ENCODE results near the gene SLC13A2.

DNA sequence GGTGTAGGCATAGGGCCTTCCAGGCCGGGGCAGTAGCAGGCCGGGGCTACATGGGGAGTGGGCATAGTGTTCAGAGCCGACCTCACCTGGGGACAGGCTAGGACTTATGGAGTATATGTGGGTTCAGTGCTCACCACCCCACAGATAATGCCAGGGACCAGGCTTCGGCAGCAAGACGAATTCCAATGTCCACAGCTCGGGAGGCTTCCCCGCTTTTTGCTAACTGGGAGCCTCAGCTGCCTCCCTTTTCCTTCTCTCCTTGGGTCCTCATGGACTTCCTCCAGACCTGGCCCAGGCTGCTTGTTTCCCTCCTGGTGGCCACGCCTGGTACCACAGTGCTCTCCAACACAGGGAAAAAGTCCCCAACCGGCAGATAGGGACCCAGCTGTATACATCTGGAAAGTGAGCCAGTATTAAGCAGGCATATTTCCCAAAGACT, 47.3 kb upstream of the SLC13A2 start:
- TF ChIP-seq POLR2A (IDR thresholded peaks at IDR 0.05; ENCODE audit: low read length) (no peak), GATA1 (IDR thresholded peaks at IDR 0.05; ENCODE audit: low read depth, low read length) (no peak)
